IPS-15b (cell line): ENCODE results near the gene STK11.
A peak's percentile ranks its signal among the peaks of the same experiment; 100 is the strongest.

Experiments
- H3K27me3 ChIP-seq: one replicate; pipeline ENCODE4 v1.6.1; 2013; ENCODE audit warnings: low read length; ENCODE audit not compliant: control insufficient read depth, insufficient read depth
- H3K36me3 ChIP-seq: one replicate; pipeline ENCODE4 v1.6.1; 2013; ENCODE audit warnings: low read length; ENCODE audit not compliant: control insufficient read depth, insufficient read depth
- H3K4me1 ChIP-seq: one replicate; pipeline ENCODE4 v1.6.1; 2013; ENCODE audit warnings: mild to moderate bottlenecking, low read length; ENCODE audit not compliant: control insufficient read depth, insufficient read depth
- H3K4me3 ChIP-seq: one replicate; pipeline ENCODE4 v1.5.1; 2013; ENCODE audit warnings: low read depth, low read length
- H3K9ac ChIP-seq: one replicate; pipeline ENCODE4 v1.6.1; 2013; ENCODE audit warnings: low read depth, mild to moderate bottlenecking, low read length
- H3K9me3 ChIP-seq: one replicate; pipeline ENCODE4 v1.6.1; 2013; ENCODE audit warnings: mild to moderate bottlenecking, low read length; ENCODE audit not compliant: control insufficient read depth, insufficient read depth

The STK11 gene

GRCh38 chr19:1261798-1262622 lies 56.4 kb downstream of the STK11 start:
- Histone ChIP-seq H3K4me1 (peaks cover 12% of the 10 kb centered on the region), H3K9ac (peak overlapping the region; percentile 79), H3K36me3 (peaks cover 15% of the 10 kb centered on the region), H3K9me3 (no peaks in the 10 kb centered on the region), H3K27me3 (no peaks in the 10 kb centered on the region), H3K4me3 (peak overlapping the region; percentile 91)

GRCh38 chr19:1262623-1263123 lies 57.1 kb downstream of the STK11 start:
- peak overlapping the region; percentile 91 for H3K4me3 ChIP-seq
- H3K27me3 ChIP-seq: no peaks in the 10 kb centered on the region
- H3K36me3 ChIP-seq: peaks cover 11% of the 10 kb centered on the region
- peaks cover 12% of the 10 kb centered on the region for H3K4me1 ChIP-seq
- no peaks in the 10 kb centered on the region for H3K9me3 ChIP-seq
- H3K9ac ChIP-seq: no peak overlapping the region

- H3K4me1 ChIP-seq: peaks cover 12% of the 10 kb centered on the region
These were observed 57.6 kb downstream of the STK11 start for GRCh38 chr19:1263188-1263587.

GRCh38 chr19:1264801-1265614 lies 59.4 kb downstream of the STK11 start:
- Histone ChIP-seq H3K9ac (no peak overlapping the region), H3K9me3 (no peaks in the 10 kb centered on the region), H3K4me1 (peaks cover 11% of the 10 kb centered on the region), H3K27me3 (no peaks in the 10 kb centered on the region), H3K4me3 (no peak overlapping the region), H3K36me3 (peaks cover 3% of the 10 kb centered on the region)

More at GRCh38 chr19:1263188-1263587, 57.6 kb downstream of the STK11 start:
- no peaks in the 10 kb centered on the region for H3K27me3 ChIP-seq
- H3K4me3 ChIP-seq: no peak overlapping the region
- no peak overlapping the region for H3K9ac ChIP-seq
- H3K36me3 ChIP-seq: peaks cover 7% of the 10 kb centered on the region
- H3K9me3 ChIP-seq: no peaks in the 10 kb centered on the region

- H3K9ac ChIP-seq: peak overlapping the region; percentile 70
- H3K9me3 ChIP-seq: no peaks in the 10 kb centered on the region
- H3K27me3 ChIP-seq: no peaks in the 10 kb centered on the region
- peaks cover 6% of the 10 kb centered on the region for H3K36me3 ChIP-seq
- H3K4me1 ChIP-seq: peaks cover 10% of the 10 kb centered on the region
- H3K4me3 ChIP-seq: peak overlapping the region; percentile 79
These were observed 60.1 kb downstream of the STK11 start for GRCh38 chr19:1265615-1266128.

- H3K9me3 ChIP-seq: no peaks in the 10 kb centered on the region
- H3K4me3 ChIP-seq: peak overlapping the region; percentile 79
- peak overlapping the region; percentile 70 for H3K9ac ChIP-seq
- peaks cover 12% of the 10 kb centered on the region for H3K36me3 ChIP-seq
- peaks cover 10% of the 10 kb centered on the region for H3K4me1 ChIP-seq
- H3K27me3 ChIP-seq: no peaks in the 10 kb centered on the region
These were observed 60.7 kb downstream of the STK11 start for GRCh38 chr19:1266129-1266915.

- Histone ChIP-seq H3K9me3 (no peaks in the 10 kb centered on the region), H3K9ac (no peak overlapping the region), H3K4me1 (peaks cover 10% of the 10 kb centered on the region), H3K27me3 (no peaks in the 10 kb centered on the region), H3K36me3 (peaks cover 19% of the 10 kb centered on the region), H3K4me3 (peak overlapping the region; percentile 63)
These were observed 61.4 kb downstream of the STK11 start for GRCh38 chr19:1266916-1267476.

GRCh38 chr19:1267477-1268225 lies 62.1 kb downstream of the STK11 start:
- Histone ChIP-seq H3K4me3 (peak overlapping the region; percentile 63), H3K9me3 (no peaks in the 10 kb centered on the region), H3K4me1 (peaks cover 10% of the 10 kb centered on the region), H3K27me3 (no peaks in the 10 kb centered on the region), H3K36me3 (peaks cover 26% of the 10 kb centered on the region), H3K9ac (no peak overlapping the region)

GRCh38 chr19:1268226-1269064 lies 62.9 kb downstream of the STK11 start:
- Histone ChIP-seq H3K36me3 (peaks cover 33% of the 10 kb centered on the region), H3K9ac (peak overlapping the region; percentile 54), H3K4me1 (peaks cover 13% of the 10 kb centered on the region), H3K9me3 (no peaks in the 10 kb centered on the region), H3K4me3 (peak overlapping the region; percentile 63), H3K27me3 (no peaks in the 10 kb centered on the region)

- Histone ChIP-seq H3K36me3 (peaks cover 38% of the 10 kb centered on the region), H3K9ac (peak within 1 kb of the TSS; percentile 99), H3K4me3 (peak within 1 kb of the TSS; percentile 94), H3K9me3 (no peaks in the 10 kb centered on the region), H3K27me3 (no peaks in the 10 kb centered on the region), H3K4me1 (peaks cover 15% of the 10 kb centered on the region)
These were observed 63.5 kb downstream of the STK11 start, which contains the start of gene CIRBP for GRCh38 chr19:1269065-1269477. CIRBP (plus strand) TSS chr19:1269332; CDS start chr19:1270934, 1,602 bp downstream.
